A549 (cell line): ENCODE measurements around the gene CFAP99. TPM values are rescaled to one million over a fixed set of nuclear protein-coding genes. Genes with fewer than 3 reads are reported as not detected.
A peak's percentile ranks its signal among the peaks of the same experiment; 100 is the strongest.

Experiments
- ATAC-seq, 2 experiments: fragments of 200-7000 bp in 1 of 2; fragments of >200 bp in 1 of 2; cut with Nextera tagmentation in 1 of 2; cut with Tn5 transposase in 1 of 2; 3 replicates each; pipeline versions ENCODE4 v1.8.0 to v1.9.1; 2018 to 2020; ENCODE audit warnings: mild to moderate bottlenecking in 1 of 2, moderate library complexity in 1 of 2
- CTCF ChIA-PET: fragments of 300-600 bp; sonication (Branson Sonifier 250); formaldehyde crosslinking; extraction: SDS; loops from one replicate; lab custom pipeline; 2021; ENCODE audit warnings: antibody characterized with exemption, inconsistent platforms; lab: Yijun Ruan, JAX
- POLR2A ChIA-PET: fragments of 350-600 bp; formaldehyde crosslinking; extraction: SDS; loops from one replicate; lab custom pipeline; 2021; ENCODE audit warnings: antibody characterized with exemption, inconsistent platforms; lab: Yijun Ruan, JAX
- DNase-seq, 2 experiments: peaks; one replicate each; pipeline versions ENCODE4 v3.0.0 to v3.0.0-alpha.2; 2011 to 2016; ENCODE audit warnings: low read depth in 1 of 2, low spot score in 1 of 2
- FAIRE-seq: peaks from 2 replicates; lab custom pipeline; 2011; peaks lifted over from hg19 to GRCh38; lab: Jason Lieb, UNC
- H3K27ac ChIP-seq, 2 experiments: fragments of >200 bp; sonication (Bioruptor Twin); formaldehyde crosslinking; 3 replicates each; pipeline ENCODE4 v1.5.1; 2016 to 2017
- H3K4me1 ChIP-seq: fragments of >200 bp; sonication (Bioruptor Twin); formaldehyde crosslinking; 3 replicates; pipeline ENCODE4 v1.6.1; 2016
- H3K4me2 ChIP-seq: fragments of >200 bp; sonication (Bioruptor Twin); formaldehyde crosslinking; 3 replicates; pipeline ENCODE4 v1.6.1; 2016
- H3K4me3 ChIP-seq: fragments of >200 bp; sonication (Bioruptor Twin); formaldehyde crosslinking; 3 replicates; pipeline ENCODE4 v1.5.1; 2016
- H3K9me3 ChIP-seq: fragments of >200 bp; sonication (Bioruptor Twin); formaldehyde crosslinking; 3 replicates; pipeline ENCODE4 v1.6.1; 2016
- CEBPB ChIP-seq, 2 experiments: fragments of >200 bp in 1 of 2; sonication (Bioruptor Twin) in 1 of 2; formaldehyde crosslinking in 1 of 2; IDR thresholded peaks; 2 replicates each; pipeline ENCODE4 v1.6.1; 2012 to 2016
- CHD2 ChIP-seq: fragments of 150-350 bp; IDR thresholded peaks from 2 replicates; pipeline ENCODE4 v1.6.1; 2014; ENCODE audit warnings: low read length; ENCODE audit not compliant: partially characterized antibody
- EHMT2 ChIP-seq: fragments of 200-600 bp; sonication (generic); IDR thresholded peaks from 2 replicates; pipeline ENCODE4 v1.6.1; 2016; ENCODE audit warnings: antibody characterized with exemption, low read depth, mild to moderate bottlenecking, moderate library complexity
- ESRRA ChIP-seq: fragments of 150-350 bp; IDR thresholded peaks from 2 replicates; pipeline ENCODE4 v1.6.1; 2014; ENCODE audit warnings: mild to moderate bottlenecking, low read length, borderline replicate concordance
- HEYL ChIP-seq: fragments of 250-450 bp; sonication (Bioruptor Pico); IDR thresholded peaks from 2 replicates; pipeline ENCODE4 v1.8.0; 2021; ENCODE audit warnings: mild to moderate bottlenecking, moderate library complexity
- HOXA7 ChIP-seq: fragments of 250-450 bp; sonication (Bioruptor Pico); IDR thresholded peaks from 2 replicates; pipeline ENCODE4 v1.5.0; 2020; ENCODE audit warnings: mild to moderate bottlenecking, moderate library complexity
- HOXB13 ChIP-seq: fragments of 250-450 bp; sonication (Bioruptor Pico); IDR thresholded peaks from 2 replicates; pipeline ENCODE4 v1.5.0; 2020; ENCODE audit warnings: low read depth, mild to moderate bottlenecking, moderate library complexity
- KDM5A ChIP-seq: fragments of 200-600 bp; sonication (generic); IDR thresholded peaks from 2 replicates; pipeline ENCODE4 v1.6.1; 2016; ENCODE audit warnings: antibody characterized with exemption, mild to moderate bottlenecking
- MAFK ChIP-seq: fragments of 450-650 bp; IDR thresholded peaks from 2 replicates; pipeline ENCODE4 v1.6.1; 2014; ENCODE audit not compliant: partially characterized antibody
- MYC ChIP-seq: IDR thresholded peaks from 2 replicates; pipeline ENCODE4 v1.6.1; 2012; ENCODE audit warnings: mild to moderate bottlenecking, inconsistent platforms, low read length, improper control_type of control experiment, borderline replicate concordance
- NFE2L2 ChIP-seq: fragments of 150-350 bp; conservative IDR thresholded peaks from 2 replicates; pipeline ENCODE4 v1.6.1; 2014; ENCODE audit warnings: low read length
- NR3C1 ChIP-seq: fragments of >200 bp; sonication (Bioruptor Twin); formaldehyde crosslinking; IDR thresholded peaks from 3 replicates; pipeline ENCODE4 v1.6.1; 2017
- RCOR1 ChIP-seq: fragments of 150-350 bp; IDR thresholded peaks from 2 replicates; pipeline ENCODE4 v1.6.1; 2014; ENCODE audit warnings: antibody characterized with exemption, low read length, low read depth
- WGBS: methylation state at CpG from one replicate; pipeline ENCODE4 v1.1.6; 2017; ENCODE audit errors: missing lambda C conversion rate; 5-methylcytosine and 5-hydroxymethylcytosine counted together
- polyA plus RNA-seq, 4 experiments: library from polyadenylated mRNA; depleted of rRNA in 3 of 4; stranded (reverse); fragments of >200 nt; fragmentation: RNase III in 1 of 4; extraction: RNeasy Plus Mini Kit Qiagen cat#74134 plus additional on column Dnase treatment in 1 of 4; gene quantifications; 2 replicates in 3 of 4; 3 replicates in 1 of 4; pipeline ENCODE4 v1.2.3, GENCODE V29; 2011 to 2017
- TF ChIP-seq, protein P1 (sequence below): IDR thresholded peaks from 2 replicates; pipeline ENCODE4 v1.6.1; 2012
- TF ChIP-seq, protein P2 (sequence below): fragments of 250-450 bp; sonication (Bioruptor Pico); IDR thresholded peaks from 2 replicates; pipeline ENCODE4 v1.5.0; 2020; ENCODE audit warnings: low read depth, mild to moderate bottlenecking, moderate library complexity
- TF ChIP-seq, protein P3 (sequence below): fragments of 450-650 bp; IDR thresholded peaks from 2 replicates; pipeline ENCODE4 v1.6.1; 2014; ENCODE audit warnings: antibody characterized with exemption
- TF ChIP-seq, protein P4 (sequence below): IDR thresholded peaks from 2 replicates; pipeline ENCODE4 v1.6.1; 2012
- TF ChIP-seq, protein P5 (sequence below): fragments of >200 bp; sonication (Bioruptor Twin); formaldehyde crosslinking; IDR thresholded peaks from 2 replicates; pipeline ENCODE4 v1.6.1; 2016
- TF ChIP-seq, protein P6 (sequence below): fragments of >200 bp; sonication (Bioruptor Twin); formaldehyde crosslinking; IDR thresholded peaks from 3 replicates; pipeline ENCODE4 v1.6.1; 2016

CFAP99 gene
- polyA plus RNA-seq, 2 of the 4 experiments (the other 2 are of a cell fraction) = 0.09 TPM; not detected in 1

DNA sequence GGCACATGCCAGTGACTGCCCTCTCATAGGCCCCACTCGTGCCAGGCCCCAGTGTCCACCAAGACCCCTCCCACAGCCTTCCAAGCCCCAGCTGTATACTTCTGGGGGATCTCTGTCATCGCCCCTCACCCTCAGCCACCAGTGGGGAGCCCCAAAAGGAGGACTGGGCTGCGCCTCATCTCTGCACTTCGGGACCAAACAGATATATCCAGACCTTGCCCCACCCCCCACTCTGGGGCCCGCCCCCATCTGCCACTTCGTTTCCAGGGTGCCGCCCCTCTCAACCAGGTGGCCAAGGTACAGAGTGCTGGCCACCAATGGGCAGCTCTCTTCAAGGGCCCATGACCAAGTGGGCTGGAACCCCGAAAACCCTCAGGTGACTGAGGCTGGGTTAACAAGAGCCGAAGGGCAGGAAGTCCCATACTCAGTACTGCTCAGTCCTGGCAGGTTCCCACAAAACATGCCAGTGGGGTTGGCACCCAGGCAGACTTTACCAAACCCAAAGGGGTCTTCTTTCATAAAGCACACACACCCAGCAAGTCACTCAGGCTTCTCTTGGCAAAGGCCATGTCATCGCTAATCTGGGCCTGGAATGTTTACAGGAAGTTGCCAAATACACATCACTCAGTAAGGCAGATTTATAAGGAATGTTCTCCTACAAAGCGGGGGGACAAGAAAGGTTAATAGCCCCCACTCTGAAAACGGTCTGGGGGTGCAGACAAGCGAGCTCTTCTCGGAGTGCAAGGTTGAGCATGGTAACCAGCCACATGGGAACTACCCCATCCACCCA, 4.7 kb upstream of the CFAP99 start:
- H3K4me2 ChIP-seq = peak overlapping the region; percentile 90
- 58% methylated on average over 12 of the region's 14 CpGs for WGBS
- H3K9me3 ChIP-seq = no peaks in the 10 kb centered on the region
- H3K27ac ChIP-seq = peak overlapping the region; percentile 87 to 91
- no peak for TF ChIP-seq HOXB13
- TF ChIP-seq, protein P1, sequence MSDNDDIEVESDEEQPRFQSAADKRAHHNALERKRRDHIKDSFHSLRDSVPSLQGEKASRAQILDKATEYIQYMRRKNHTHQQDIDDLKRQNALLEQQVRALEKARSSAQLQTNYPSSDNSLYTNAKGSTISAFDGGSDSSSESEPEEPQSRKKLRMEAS = no peak
- no peak for TF ChIP-seq HEYL (CRISPR knock-in tag)
- TF ChIP-seq, protein P2, sequence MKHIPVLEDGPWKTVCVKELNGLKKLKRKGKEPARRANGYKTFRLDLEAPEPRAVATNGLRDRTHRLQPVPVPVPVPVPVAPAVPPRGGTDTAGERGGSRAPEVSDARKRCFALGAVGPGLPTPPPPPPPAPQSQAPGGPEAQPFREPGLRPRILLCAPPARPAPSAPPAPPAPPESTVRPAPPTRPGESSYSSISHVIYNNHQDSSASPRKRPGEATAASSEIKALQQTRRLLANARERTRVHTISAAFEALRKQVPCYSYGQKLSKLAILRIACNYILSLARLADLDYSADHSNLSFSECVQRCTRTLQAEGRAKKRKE (CRISPR knock-in tag) = no peak
- TF ChIP-seq RCOR1 = no peak
- TF ChIP-seq, protein P3, sequence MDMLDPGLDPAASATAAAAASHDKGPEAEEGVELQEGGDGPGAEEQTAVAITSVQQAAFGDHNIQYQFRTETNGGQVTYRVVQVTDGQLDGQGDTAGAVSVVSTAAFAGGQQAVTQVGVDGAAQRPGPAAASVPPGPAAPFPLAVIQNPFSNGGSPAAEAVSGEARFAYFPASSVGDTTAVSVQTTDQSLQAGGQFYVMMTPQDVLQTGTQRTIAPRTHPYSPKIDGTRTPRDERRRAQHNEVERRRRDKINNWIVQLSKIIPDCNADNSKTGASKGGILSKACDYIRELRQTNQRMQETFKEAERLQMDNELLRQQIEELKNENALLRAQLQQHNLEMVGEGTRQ = no peak
- TF ChIP-seq NFE2L2 = no peak
- TF ChIP-seq, protein P4, sequence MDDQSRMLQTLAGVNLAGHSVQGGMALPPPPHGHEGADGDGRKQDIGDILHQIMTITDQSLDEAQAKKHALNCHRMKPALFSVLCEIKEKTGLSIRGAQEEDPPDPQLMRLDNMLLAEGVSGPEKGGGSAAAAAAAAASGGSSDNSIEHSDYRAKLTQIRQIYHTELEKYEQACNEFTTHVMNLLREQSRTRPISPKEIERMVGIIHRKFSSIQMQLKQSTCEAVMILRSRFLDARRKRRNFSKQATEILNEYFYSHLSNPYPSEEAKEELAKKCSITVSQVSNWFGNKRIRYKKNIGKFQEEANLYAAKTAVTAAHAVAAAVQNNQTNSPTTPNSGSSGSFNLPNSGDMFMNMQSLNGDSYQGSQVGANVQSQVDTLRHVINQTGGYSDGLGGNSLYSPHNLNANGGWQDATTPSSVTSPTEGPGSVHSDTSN = no peak
- TF ChIP-seq, protein P5, sequence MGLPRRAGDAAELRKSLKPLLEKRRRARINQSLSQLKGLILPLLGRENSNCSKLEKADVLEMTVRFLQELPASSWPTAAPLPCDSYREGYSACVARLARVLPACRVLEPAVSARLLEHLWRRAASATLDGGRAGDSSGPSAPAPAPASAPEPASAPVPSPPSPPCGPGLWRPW = no peak
- TF ChIP-seq CHD2 = no peak
- no peak for TF ChIP-seq KDM5A
- TF ChIP-seq ESRRA = no peak
- TF ChIP-seq EHMT2 = no peak
- TF ChIP-seq CEBPB (IDR thresholded peaks at IDR 0.05) = no peak
- TF ChIP-seq, protein P6, sequence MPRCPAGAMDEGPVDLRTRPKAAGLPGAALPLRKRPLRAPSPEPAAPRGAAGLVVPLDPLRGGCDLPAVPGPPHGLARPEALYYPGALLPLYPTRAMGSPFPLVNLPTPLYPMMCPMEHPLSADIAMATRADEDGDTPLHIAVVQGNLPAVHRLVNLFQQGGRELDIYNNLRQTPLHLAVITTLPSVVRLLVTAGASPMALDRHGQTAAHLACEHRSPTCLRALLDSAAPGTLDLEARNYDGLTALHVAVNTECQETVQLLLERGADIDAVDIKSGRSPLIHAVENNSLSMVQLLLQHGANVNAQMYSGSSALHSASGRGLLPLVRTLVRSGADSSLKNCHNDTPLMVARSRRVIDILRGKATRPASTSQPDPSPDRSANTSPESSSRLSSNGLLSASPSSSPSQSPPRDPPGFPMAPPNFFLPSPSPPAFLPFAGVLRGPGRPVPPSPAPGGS = no peak
- TF ChIP-seq MYC = no peak
- POLR2A ChIA-PET = interaction anchor here (0.8 to 2.1 kb wide), 5 partner anchors 11 to 187 kb away, joined by 3 to 10 read pairs (median 3); partner anchors contain the start of gene MXD4
- H3K4me1 ChIP-seq = peaks cover 24% of the 10 kb centered on the region
- FAIRE-seq (no peak), ATAC-seq (no peak), DNase-seq (no peak)
- no peak overlapping the region for H3K4me3 ChIP-seq
- CTCF ChIA-PET = interaction anchor here (1.0 to 5.2 kb wide), 14 partner anchors 8 to 121 kb away, joined by 3 to 34 read pairs (median 5); no protein-coding TSS in a partner anchor

DNA sequence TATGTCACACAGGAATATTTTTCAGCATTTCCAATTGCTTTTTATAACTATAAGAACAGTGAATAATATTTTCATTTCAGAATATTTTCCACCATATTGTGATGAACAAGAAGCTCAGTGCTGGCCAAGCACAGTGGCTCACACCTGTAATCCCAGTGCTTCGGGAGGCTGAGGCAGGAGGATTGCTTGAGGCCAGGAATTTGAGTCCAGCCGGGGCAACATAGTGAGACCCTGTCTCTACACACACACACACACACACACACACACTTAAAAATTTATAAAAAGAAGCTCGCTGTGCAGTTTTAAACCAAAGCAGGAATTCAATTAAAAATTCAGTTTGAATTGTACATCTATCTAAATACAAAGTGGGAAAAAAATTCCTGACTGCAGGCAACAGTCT, 3.5 kb upstream of the CFAP99 start:
- Histone ChIP-seq H3K4me1 (peaks cover 29% of the 10 kb centered on the region), H3K27ac (no peak overlapping the region), H3K4me2 (no peak overlapping the region), H3K4me3 (no peak overlapping the region)
- POLR2A ChIA-PET = interaction anchor here (0.6 to 1.2 kb wide), 3 partner anchors 54 to 153 kb away, joined by 3 to 5 read pairs (median 4); partner anchors contain the start of genes MXD4 and RNF4
- FAIRE-seq (no peak), DNase-seq (no peak)
- WGBS = 86% methylated on average over 3 of the region's 3 CpGs
- CTCF ChIA-PET = interaction anchor here (1.2 to 5.2 kb wide), 4 partner anchors 9 to 49 kb away, joined by 3 to 34 read pairs (median 5); no protein-coding TSS in a partner anchor
- TF ChIP-seq HOXA7 (CRISPR knock-in tag) = no peak
- TF ChIP-seq MAFK = no peak
- no peak for TF ChIP-seq NR3C1
- TF ChIP-seq, all 56 proteins: peak for 0
- H3K9me3 ChIP-seq = no peaks in the 10 kb centered on the region
- no peak for ATAC-seq
